Muscle of leg (tissue), 11 donors: ENCODE results near the gene MASTL. TPM values are rescaled to one million over a fixed set of nuclear protein-coding genes. Genes with fewer than 3 reads are reported as not detected.

Source experiments
- DNase-seq: peaks from one replicate; pipeline ENCODE4 v3.0.0; 2013
- H3K27ac ChIP-seq: one replicate; pipeline ENCODE4 v1.5.1; 2013; ENCODE audit warnings: mild to moderate bottlenecking, low read length, control low read depth
- H3K27me3 ChIP-seq: one replicate; pipeline ENCODE4 v1.6.1; 2013; ENCODE audit warnings: low read length; ENCODE audit not compliant: control insufficient read depth, insufficient read depth
- H3K36me3 ChIP-seq: one replicate; pipeline ENCODE4 v1.6.1; 2013; ENCODE audit warnings: low read length; ENCODE audit not compliant: control insufficient read depth, insufficient read depth
- H3K4me1 ChIP-seq: one replicate; pipeline ENCODE4 v1.6.1; 2013; ENCODE audit warnings: low read length; ENCODE audit not compliant: control insufficient read depth, insufficient read depth
- H3K4me3 ChIP-seq: one replicate; pipeline ENCODE4 v1.5.1; 2013; ENCODE audit warnings: low read length, control low read depth
- H3K9me3 ChIP-seq: replicated peaks from 2 replicates; pipeline ENCODE4 v1.6.1; 2013; ENCODE audit warnings: low read depth, low read length; ENCODE audit not compliant: control insufficient read depth
- WGBS: methylation state at CpG from one replicate; pipeline ENCODE4 v1.1.5; 2013; ENCODE audit warnings: missing lambda C conversion rate; ENCODE audit not compliant: insufficient coverage; 5-methylcytosine and 5-hydroxymethylcytosine counted together
- polyA plus RNA-seq, 8 donors: library from polyadenylated mRNA; unstranded; fragments of 120-200 nt; gene quantifications; one replicate each; pipeline versions ENCODE4 v1.2.1 to v1.2.3, GENCODE V29; 2013; ENCODE audit warnings: inconsistent platforms in 1 of 8, low replicate concordance in 1 of 8; ENCODE audit not compliant: insufficient read length in 8 of 8, insufficient read depth in 1 of 8
- total RNA-seq: library from RNA; stranded (reverse); fragments of 120-200 nt; gene quantifications from one replicate; pipeline ENCODE4 v1.2.4, GENCODE V29; 2013

The MASTL gene
- total and polyA plus RNA-seq, 9 donors = 4.8 to 10.7 (median 8.5) TPM

GRCh38 chr10:27207350-27207749, 52.2 kb downstream of the MASTL start:
- WGBS = no CpG with 5 or more reads among the region's 2 CpGs
- no peak overlapping the region for H3K4me3 ChIP-seq
- no peak overlapping the region for H3K27ac ChIP-seq
- H3K4me1 ChIP-seq = no peaks in the 10 kb centered on the region
- H3K9me3 ChIP-seq = no peaks in the 10 kb centered on the region
- H3K27me3 ChIP-seq = no peaks in the 10 kb centered on the region
- peaks cover 49% of the 10 kb centered on the region for H3K36me3 ChIP-seq
- DNase-seq = no peak

- H3K4me3 ChIP-seq = no peak overlapping the region
These were observed 68.8 kb downstream of the MASTL start for GRCh38 chr10:27223964-27224363.

GRCh38 chr10:27225011-27225590, 69.9 kb downstream of the MASTL start:
- WGBS = 86% methylated on average over 1 of the region's 8 CpGs
- Histone ChIP-seq H3K36me3 (peaks cover 13% of the 10 kb centered on the region), H3K27ac (no peak overlapping the region), H3K4me1 (no peaks in the 10 kb centered on the region), H3K9me3 (no peaks in the 10 kb centered on the region), H3K4me3 (no peak overlapping the region), H3K27me3 (no peaks in the 10 kb centered on the region)
- DNase-seq = no peak

More at GRCh38 chr10:27223964-27224363, 68.8 kb downstream of the MASTL start:
- 100% methylated on average over 2 of the region's 5 CpGs for WGBS
- H3K9me3 ChIP-seq = no peaks in the 10 kb centered on the region
- peak; percentile 36 for DNase-seq
- H3K36me3 ChIP-seq = peaks cover 19% of the 10 kb centered on the region
- no peaks in the 10 kb centered on the region for H3K27me3 ChIP-seq
- no peak overlapping the region for H3K27ac ChIP-seq
- no peaks in the 10 kb centered on the region for H3K4me1 ChIP-seq

- H3K27ac ChIP-seq = no peak overlapping the region
- whole genome bisulfite sequencing = 100% methylated on average over 1 of the region's 3 CpGs
- no peaks in the 10 kb centered on the region for H3K9me3 ChIP-seq
- H3K36me3 ChIP-seq = peaks cover 13% of the 10 kb centered on the region
- DNase-seq = no peak
- H3K4me1 ChIP-seq = no peaks in the 10 kb centered on the region
- H3K4me3 ChIP-seq = no peak overlapping the region
- no peaks in the 10 kb centered on the region for H3K27me3 ChIP-seq
These were observed 70.6 kb downstream of the MASTL start for GRCh38 chr10:27225642-27226257.

- no peaks in the 10 kb centered on the region for H3K4me1 ChIP-seq
- DNase-seq = no peak
- no peaks in the 10 kb centered on the region for H3K9me3 ChIP-seq
- no CpG with 5 or more reads among the region's 1 CpG for WGBS
- H3K27ac ChIP-seq = no peak overlapping the region
- H3K36me3 ChIP-seq = peaks cover 7% of the 10 kb centered on the region
- H3K27me3 ChIP-seq = no peaks in the 10 kb centered on the region
- H3K4me3 ChIP-seq = no peak overlapping the region
These were observed 74.9 kb downstream of the MASTL start for GRCh38 chr10:27230022-27230421.

- no CpG with 5 or more reads among the region's 1 CpG for WGBS
- H3K4me1 ChIP-seq = no peaks in the 10 kb centered on the region
These were observed 80.6 kb downstream of the MASTL start for GRCh38 chr10:27235706-27236105.

More at GRCh38 chr10:27235706-27236105, 80.6 kb downstream of the MASTL start:
- H3K27ac ChIP-seq = no peak overlapping the region
- no peaks in the 10 kb centered on the region for H3K9me3 ChIP-seq
- no peak for DNase-seq
- H3K36me3 ChIP-seq = peaks cover 11% of the 10 kb centered on the region
- no peaks in the 10 kb centered on the region for H3K27me3 ChIP-seq
- no peak overlapping the region for H3K4me3 ChIP-seq

Other genes starting within 250 kb of the MASTL start
- gene ANKRD26, start 54.9 kb upstream of the MASTL start, total RNA-seq = 11.7 TPM
- 10 to 100 TPM in 3 of 8 donors, 1 to 10 TPM in 5; 9.0 to 16.4 (median 9.8) TPM for gene ANKRD26, start 54.9 kb upstream of the MASTL start, polyA plus RNA-seq
- gene YME1L1, start 968 bp upstream of the MASTL start, total RNA-seq = 89.7 TPM
- gene YME1L1, start 968 bp upstream of the MASTL start, polyA plus RNA-seq = 10 to 100 TPM; 68.3 to 95.8 (median 85.0) TPM
- 21.2 TPM for gene ACBD5, start 85.4 kb downstream of the MASTL start, total RNA-seq
- 10 to 100 TPM; 16.9 to 23.6 (median 20.8) TPM for gene ACBD5, start 85.4 kb downstream of the MASTL start, polyA plus RNA-seq